GM12878 (cell line): ENCODE data around the gene ARHGAP44. TPM values are rescaled to one million over a fixed set of nuclear protein-coding genes. Genes with fewer than 3 reads are reported as not detected.

Experiments used
- ATAC-seq: fragments of 200-7000 bp; cut with Tn5 transposase; 3 replicates; pipeline ENCODE4 v1.9.1; 2020; ENCODE audit warnings: mild to moderate bottlenecking, moderate library complexity
- BruUV-seq: library from RNA; stranded (reverse); fragments of 400-500 nt; replicated peaks from 2 replicates; lab custom pipeline; 2021; lab: Mats Ljungman, UMichigan
- CTCF ChIA-PET: fragments of 300-600 bp; sonication (Branson Sonifier 250); formaldehyde crosslinking; extraction: SDS; loops from one replicate; lab custom pipeline; 2021; ENCODE audit warnings: inconsistent platforms; lab: Yijun Ruan, JAX
- POLR2A ChIA-PET: fragments of 350-600 bp; formaldehyde crosslinking; extraction: SDS; loops from one replicate; lab custom pipeline; 2021; ENCODE audit warnings: inconsistent platforms; lab: Charles Lee
- RAD21 ChIA-PET: fragments of 300-600 bp; sonication (Branson Sonifier 250); formaldehyde crosslinking; loops from one replicate; lab custom pipeline; 2023; ENCODE audit warnings: antibody characterized with exemption; ENCODE audit not compliant: unreplicated experiment; lab: Charles Lee
- SMC1A ChIA-PET: fragments of 300-600 bp; sonication (Branson Sonifier 250); formaldehyde crosslinking; loops from one replicate; lab custom pipeline; 2023; ENCODE audit not compliant: unreplicated experiment, uncharacterized antibody; lab: Charles Lee
- DNase-seq: peaks from one replicate; pipeline ENCODE4 v3.0.0-alpha.2; 2011; ENCODE audit warnings: low read depth, low spot score
- FAIRE-seq: peaks from 3 replicates; lab custom pipeline; 2011; peaks lifted over from hg19 to GRCh38; lab: Jason Lieb, UNC
- H2AFZ ChIP-seq: 2 replicates; pipeline ENCODE4 v1.6.0; 2011; ENCODE audit warnings: low read depth, low read length, control low read depth; ENCODE audit not compliant: control insufficient read depth
- H3K27ac ChIP-seq: 2 replicates; pipeline ENCODE4 v1.5.1; 2011; ENCODE audit warnings: control low read depth; ENCODE audit not compliant: control insufficient read depth, insufficient read depth
- H3K27me3 ChIP-seq, 2 experiments: replicated peaks in 1 of 2; 2 replicates each; pipeline versions ENCODE4 v1.6.0 to v1.6.1; 2011; ENCODE audit warnings: low read length in 1 of 2; ENCODE audit not compliant: control insufficient read depth in 2 of 2, insufficient read depth in 2 of 2
- H3K36me3 ChIP-seq, 2 experiments: 2 replicates each; pipeline ENCODE4 v1.5.1; 2011; ENCODE audit warnings: low read length in 1 of 2; ENCODE audit not compliant: control insufficient read depth in 2 of 2, insufficient read depth in 2 of 2
- H3K4me1 ChIP-seq: 2 replicates; pipeline ENCODE4 v1.6.1; 2011; ENCODE audit warnings: mild to moderate bottlenecking, low read length, moderate library complexity, mixed read lengths; ENCODE audit not compliant: control insufficient read depth, insufficient read depth
- H3K4me2 ChIP-seq: 2 replicates; pipeline ENCODE4 v1.6.0; 2011; ENCODE audit warnings: control low read depth; ENCODE audit not compliant: control insufficient read depth, insufficient read depth
- H3K4me3 ChIP-seq: fragments of 200-600 bp; sonication (generic); 2 replicates; pipeline ENCODE4 v1.5.1; 2016
- H3K79me2 ChIP-seq: 2 replicates; pipeline ENCODE4 v1.6.0; 2011; ENCODE audit warnings: low read length; ENCODE audit not compliant: control insufficient read depth, insufficient read depth
- H3K9ac ChIP-seq: 2 replicates; pipeline ENCODE4 v1.8.0; 2011; ENCODE audit warnings: low read length, control low read depth, mixed read lengths; ENCODE audit not compliant: control insufficient read depth, insufficient read depth
- H3K9me3 ChIP-seq: replicated peaks from 3 replicates; pipeline ENCODE4 v1.5.1; 2011; ENCODE audit warnings: mild to moderate bottlenecking, low read length; ENCODE audit not compliant: control insufficient read depth, insufficient read depth
- H4K20me1 ChIP-seq: 2 replicates; pipeline ENCODE4 v1.6.0; 2011; ENCODE audit not compliant: control insufficient read depth, insufficient read depth
- BACH1 ChIP-seq: fragments of 450-650 bp; IDR thresholded peaks from 2 replicates; pipeline ENCODE4 v1.6.1; 2017; ENCODE audit warnings: mild to moderate bottlenecking, borderline replicate concordance
- BMI1 ChIP-seq: fragments of 450-650 bp; IDR thresholded peaks from 2 replicates; pipeline ENCODE4 v1.6.1; 2016; ENCODE audit warnings: mild to moderate bottlenecking, moderate library complexity, borderline replicate concordance
- CEBPB ChIP-seq, 2 experiments: fragments of 150-350 bp in 1 of 2; IDR thresholded peaks; 2 replicates each; pipeline ENCODE4 v1.6.1; 2012 to 2014; ENCODE audit warnings: low read depth in 2 of 2, low read length in 2 of 2, borderline replicate concordance in 1 of 2, inconsistent platforms in 1 of 2
- CHD1 ChIP-seq: IDR thresholded peaks from 2 replicates; pipeline ENCODE4 v1.6.1; 2012; ENCODE audit warnings: low read depth, low read length, improper control_type of control experiment
- CHD4 ChIP-seq: fragments of 200-600 bp; sonication (generic); IDR thresholded peaks from 2 replicates; pipeline ENCODE4 v1.6.1; 2016; ENCODE audit warnings: mild to moderate bottlenecking
- EZH2 ChIP-seq: IDR thresholded peaks from 2 replicates; pipeline ENCODE4 v1.6.1; 2012; ENCODE audit warnings: low read depth, mild to moderate bottlenecking, control low read depth, inconsistent platforms, low read length, borderline replicate concordance; ENCODE audit not compliant: control insufficient read depth
- FOXM1 ChIP-seq: IDR thresholded peaks from 2 replicates; pipeline ENCODE4 v1.6.1; 2012; ENCODE audit warnings: low read depth, mild to moderate bottlenecking, inconsistent platforms, low read length, moderate library complexity
- HDAC6 ChIP-seq: fragments of 200-600 bp; sonication (generic); IDR thresholded peaks from one replicate; pipeline ENCODE4 v1.8.0; 2017; ENCODE audit warnings: antibody characterized with exemption; ENCODE audit not compliant: unreplicated experiment
- IRF4 ChIP-seq: IDR thresholded peaks from 2 replicates; pipeline ENCODE4 v1.6.1; 2011; ENCODE audit warnings: low read depth, low read length
- JUND ChIP-seq: IDR thresholded peaks from 2 replicates; pipeline ENCODE4 v1.6.1; 2012; ENCODE audit warnings: low read depth, mild to moderate bottlenecking, low read length, improper control_type of control experiment, moderate library complexity
- NFXL1 ChIP-seq: fragments of 450-650 bp; IDR thresholded peaks from 2 replicates; pipeline ENCODE4 v1.6.1; 2017; ENCODE audit warnings: antibody characterized with exemption, mild to moderate bottlenecking, borderline replicate concordance
- RELA ChIP-seq: fragments of 450-650 bp; IDR thresholded peaks from 2 replicates; pipeline ENCODE4 v1.8.0; 2014; ENCODE audit warnings: borderline replicate concordance; ENCODE audit not compliant: partially characterized antibody
- REST ChIP-seq: IDR thresholded peaks from 2 replicates; pipeline ENCODE4 v1.6.1; 2012; ENCODE audit warnings: mild to moderate bottlenecking, low read depth, low read length
- WGBS: methylation state at CpG from one replicate; pipeline ENCODE4 v1.1.6; 2016; ENCODE audit warnings: low lambda C conversion rate; ENCODE audit not compliant: insufficient replicate concordance, insufficient coverage; ENCODE audit errors: missing lambda C conversion rate; 5-methylcytosine and 5-hydroxymethylcytosine counted together
- in situ Hi-C: fragments of 300-500 bp; cut with MboI; formaldehyde crosslinking; loops from 9 replicates; pipeline ENCODE4 v1.14.3; 2018; ENCODE audit warnings: mixed read lengths
- intact Hi-C: fragments of 100-400 bp; cut with micrococcal nuclease; formaldehyde crosslinking; loops from one replicate; pipeline ENCODE4 v1.14.2; 2022; ENCODE audit not compliant: unreplicated experiment
- polyA plus RNA-seq, 11 experiments: library from polyadenylated mRNA; depleted of rRNA in 4 of 11; unstranded in 6 of 11; stranded (reverse) in 5 of 11; fragments of >200 nt; fragmentation: Nextera tagmentation in 4 of 11; fragmentation: Illumina TruSeq in 1 of 11; extraction: Ambion mirVana in 4 of 11; extraction: Trizol in 1 of 11; gene quantifications; 1 replicate in 1 of 11; 2 replicates in 10 of 11; pipeline versions ENCODE4 v1.2.1 to v1.2.3, GENCODE V29; 2011 to 2016; ENCODE audit warnings: inconsistent platforms in 2 of 11, missing spikeins in 2 of 11, low read depth in 1 of 11
- total RNA-seq, 4 experiments: library from RNA; depleted of rRNA in 3 of 4; stranded (reverse); fragments of >200 nt in 3 of 4; fragmentation: Illumina TruSeq in 1 of 4; extraction: Trizol in 1 of 4; gene quantifications; 2 replicates each; pipeline versions ENCODE4 v1.2.1 to v1.2.3, GENCODE V29; 2013 to 2021
- TF ChIP-seq, protein P1 (sequence below): fragments of 450-650 bp; IDR thresholded peaks from 2 replicates; pipeline ENCODE4 v1.6.1; 2016; ENCODE audit warnings: mild to moderate bottlenecking
- TF ChIP-seq, protein P2 (sequence below): fragments of 450-650 bp; formaldehyde crosslinking; IDR thresholded peaks from 2 replicates; pipeline ENCODE4 v1.5.0; 2022; ENCODE audit warnings: mild to moderate bottlenecking, missing genetic modification characterization

Gene ARHGAP44
- total and polyA plus RNA-seq, 10 of the 15 experiments (the other 5 are each of a cell fraction or from before 2014, with no cell fraction given) = 0.11 to 1.2 (median 0.48) TPM

- FAIRE-seq = no peak
- H3K27ac ChIP-seq = no peak overlapping the region
- no peaks in the 10 kb centered on the region for H3K9me3 ChIP-seq
- intact Hi-C loops = no loop called here
- no peak overlapping the region for H2AFZ ChIP-seq
- H3K9ac ChIP-seq = no peak overlapping the region
- CTCF ChIA-PET = no interaction called here
- ATAC-seq = no peak
- in situ Hi-C loops = loop anchor here (25.0 kb wide), 1 partner anchor 1481 kb away; no protein-coding TSS in a partner anchor
- RAD21 ChIA-PET = no interaction called here
- no TSS peak for BruUV-seq
- H3K4me3 ChIP-seq = no peak overlapping the region
- TF ChIP-seq HDAC6 (no peak), BACH1 (no peak), FOXM1 (no peak), CHD1 (no peak), JUND (no peak), CEBPB (IDR thresholded peaks at IDR 0.05; ENCODE audit: borderline replicate concordance in 1 of 2, low read depth in 2 of 2, low read length in 2 of 2) (no peak), EZH2 (no peak), BMI1 (no peak), REST (no peak), IRF4 (no peak), CHD4 (no peak), RELA (no peak), NFXL1 (no peak)
- TF ChIP-seq, protein P1, sequence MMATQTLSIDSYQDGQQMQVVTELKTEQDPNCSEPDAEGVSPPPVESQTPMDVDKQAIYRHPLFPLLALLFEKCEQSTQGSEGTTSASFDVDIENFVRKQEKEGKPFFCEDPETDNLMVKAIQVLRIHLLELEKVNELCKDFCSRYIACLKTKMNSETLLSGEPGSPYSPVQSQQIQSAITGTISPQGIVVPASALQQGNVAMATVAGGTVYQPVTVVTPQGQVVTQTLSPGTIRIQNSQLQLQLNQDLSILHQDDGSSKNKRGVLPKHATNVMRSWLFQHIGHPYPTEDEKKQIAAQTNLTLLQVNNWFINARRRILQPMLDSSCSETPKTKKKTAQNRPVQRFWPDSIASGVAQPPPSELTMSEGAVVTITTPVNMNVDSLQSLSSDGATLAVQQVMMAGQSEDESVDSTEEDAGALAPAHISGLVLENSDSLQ = no peak
- TF ChIP-seq, protein P2, sequence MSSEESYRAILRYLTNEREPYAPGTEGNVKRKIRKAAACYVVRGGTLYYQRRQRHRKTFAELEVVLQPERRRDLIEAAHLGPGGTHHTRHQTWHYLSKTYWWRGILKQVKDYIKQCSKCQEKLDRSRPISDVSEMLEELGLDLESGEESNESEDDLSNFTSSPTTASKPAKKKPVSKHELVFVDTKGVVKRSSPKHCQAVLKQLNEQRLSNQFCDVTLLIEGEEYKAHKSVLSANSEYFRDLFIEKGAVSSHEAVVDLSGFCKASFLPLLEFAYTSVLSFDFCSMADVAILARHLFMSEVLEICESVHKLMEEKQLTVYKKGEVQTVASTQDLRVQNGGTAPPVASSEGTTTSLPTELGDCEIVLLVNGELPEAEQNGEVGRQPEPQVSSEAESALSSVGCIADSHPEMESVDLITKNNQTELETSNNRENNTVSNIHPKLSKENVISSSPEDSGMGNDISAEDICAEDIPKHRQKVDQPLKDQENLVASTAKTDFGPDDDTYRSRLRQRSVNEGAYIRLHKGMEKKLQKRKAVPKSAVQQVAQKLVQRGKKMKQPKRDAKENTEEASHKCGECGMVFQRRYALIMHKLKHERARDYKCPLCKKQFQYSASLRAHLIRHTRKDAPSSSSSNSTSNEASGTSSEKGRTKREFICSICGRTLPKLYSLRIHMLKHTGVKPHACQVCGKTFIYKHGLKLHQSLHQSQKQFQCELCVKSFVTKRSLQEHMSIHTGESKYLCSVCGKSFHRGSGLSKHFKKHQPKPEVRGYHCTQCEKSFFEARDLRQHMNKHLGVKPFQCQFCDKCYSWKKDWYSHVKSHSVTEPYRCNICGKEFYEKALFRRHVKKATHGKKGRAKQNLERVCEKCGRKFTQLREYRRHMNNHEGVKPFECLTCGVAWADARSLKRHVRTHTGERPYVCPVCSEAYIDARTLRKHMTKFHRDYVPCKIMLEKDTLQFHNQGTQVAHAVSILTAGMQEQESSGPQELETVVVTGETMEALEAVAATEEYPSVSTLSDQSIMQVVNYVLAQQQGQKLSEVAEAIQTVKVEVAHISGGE (CRISPR knock-in tag) = no peak
- TF ChIP-seq, all 136 proteins: peak for 0
- no peak overlapping the region for H3K4me2 ChIP-seq
- no peaks in the 10 kb centered on the region for H3K79me2 ChIP-seq
- 4% methylated on average over 4 of the region's 4 CpGs for WGBS
- H4K20me1 ChIP-seq = no peaks in the 10 kb centered on the region
- no peaks in the 10 kb centered on the region; the same call in 1 of the 2 replicates for H3K4me1 ChIP-seq
- ChIA-PET SMC1A (no interaction called here), POLR2A (no interaction called here)
- DNase-seq = no peak
- H3K36me3 ChIP-seq = no peaks in the 10 kb centered on the region
- no peaks in the 10 kb centered on the region; a peak in 1 of 4 replicates for H3K27me3 ChIP-seq
These were observed 21.0 kb upstream of the ARHGAP44 start for GRCh38 chr17:12768255-12768654.
